Measurements from ENCODE around the gene DNAJC18.
A peak's percentile ranks its signal among the peaks of the same experiment; 100 is the strongest.

DNAJC18 gene

GRCh38 chr5:139406963-139407362 lies 32.4 kb downstream of the DNAJC18 start:
- 0 out of 2 replicates have a peak, but pooled peaks cover 4% of the 10 kb centered on the region for H3K79me2 ChIP-seq (ENCODE audit: insufficient read depth, low read length)
- no peaks in the 10 kb centered on the region for H3K27me3 ChIP-seq (ENCODE audit: insufficient read depth, low read length, poor library complexity)
- no peak for DNase-seq
- H3K4me2 ChIP-seq (ENCODE audit: insufficient read depth, low read length) = no peak overlapping the region
- H3K4me1 ChIP-seq (ENCODE audit: insufficient read depth, low read length) = peaks cover 26% of the 10 kb centered on the region
- no peak for ATAC-seq (ENCODE audit: insufficient read depth, low read depth)
- H3K27ac ChIP-seq (ENCODE audit: low read length) = no peak overlapping the region
- H3K4me3 ChIP-seq (ENCODE audit: low read depth in 1 of 2, low read length in 2 of 2) = no peak overlapping the region
- H4K20me1 ChIP-seq (ENCODE audit: insufficient read depth, low read length) = 0 out of 2 replicates have a peak, but pooled peaks cover 3% of the 10 kb centered on the region
- H2AFZ ChIP-seq (ENCODE audit: low read depth, low read length) = no peak overlapping the region
- no peaks in the 10 kb centered on the region for H3K9me3 ChIP-seq (ENCODE audit: insufficient read depth, low read length, severe bottlenecking)
- no peaks in the 10 kb centered on the region for H3K36me3 ChIP-seq (ENCODE audit: insufficient read depth, low read length)
- H3K9ac ChIP-seq (ENCODE audit: low read depth, low read length) = no peak overlapping the region
- TF ChIP-seq CTCF (IDR thresholded peaks at IDR 0.05; ENCODE audit: borderline replicate concordance, extremely low read depth, low read length, poor library complexity, severe bottlenecking) = no peak
- TF ChIP-seq EZH2 (IDR thresholded peaks at IDR 0.05; ENCODE audit: borderline replicate concordance, low read depth, low read length, severe bottlenecking) = no peak

- Histone ChIP-seq H4K20me1 (ENCODE audit: insufficient read depth, low read length) (0 out of 2 replicates have a peak, but pooled peaks cover 3% of the 10 kb centered on the region), H3K4me3 (ENCODE audit: low read depth in 1 of 2, low read length in 2 of 2) (peak overlapping the region; percentile 5 to 67; a peak in 3 of 4 replicates), H3K9ac (ENCODE audit: low read depth, low read length) (peak overlapping the region; percentile 65), H3K9me3 (ENCODE audit: insufficient read depth, low read length, severe bottlenecking) (no peaks in the 10 kb centered on the region), H3K27me3 (ENCODE audit: insufficient read depth, low read length, poor library complexity) (no peaks in the 10 kb centered on the region), H3K36me3 (ENCODE audit: insufficient read depth, low read length) (no peaks in the 10 kb centered on the region), H3K79me2 (ENCODE audit: insufficient read depth, low read length) (0 out of 2 replicates have a peak, but pooled peaks cover 4% of the 10 kb centered on the region), H3K27ac (ENCODE audit: low read length) (peak overlapping the region; percentile 88), H2AFZ (ENCODE audit: low read depth, low read length) (peak overlapping the region; percentile 81), H3K4me1 (ENCODE audit: insufficient read depth, low read length) (peaks cover 26% of the 10 kb centered on the region), H3K4me2 (ENCODE audit: insufficient read depth, low read length) (peak overlapping the region; percentile 89)
- DNase-seq = peak; percentile 41
- ATAC-seq (ENCODE audit: insufficient read depth, low read depth) = peak; percentile 7; the same call in 2 of the 3 replicates
- TF ChIP-seq CTCF (IDR thresholded peaks at IDR 0.05; ENCODE audit: borderline replicate concordance, extremely low read depth, low read length, poor library complexity, severe bottlenecking) = peak; percentile 36
- TF ChIP-seq EZH2 (IDR thresholded peaks at IDR 0.05; ENCODE audit: borderline replicate concordance, low read depth, low read length, severe bottlenecking) = no peak
These were observed 34.9 kb downstream of the DNAJC18 start for GRCh38 chr5:139404484-139404840.

GRCh38 chr5:139403787-139404483 lies 35.4 kb downstream of the DNAJC18 start, which contains the start of gene SPATA24:
Gene SPATA24, minus strand, starts transcription at chr5:139404089. Its CDS starts 29 bp downstream, at chr5:139404060.
- DNase-seq (peak; percentile 99), ATAC-seq (ENCODE audit: insufficient read depth, low read depth) (peak; percentile 88)
- Histone ChIP-seq H3K9me3 (ENCODE audit: insufficient read depth, low read length, severe bottlenecking) (no peaks in the 10 kb centered on the region), H3K79me2 (ENCODE audit: insufficient read depth, low read length) (0 out of 2 replicates have a peak, but pooled peaks cover 4% of the 10 kb centered on the region), H3K27me3 (ENCODE audit: insufficient read depth, low read length, poor library complexity) (no peaks in the 10 kb centered on the region), H3K4me3 (ENCODE audit: low read depth in 1 of 2, low read length in 2 of 2) (peak within 1 kb of the TSS; percentile 20 to 67; a peak in 3 of 4 replicates), H3K36me3 (ENCODE audit: insufficient read depth, low read length) (no peaks in the 10 kb centered on the region), H3K27ac (ENCODE audit: low read length) (peak within 1 kb of the TSS; percentile 88), H2AFZ (ENCODE audit: low read depth, low read length) (peak within 1 kb of the TSS; percentile 81), H3K9ac (ENCODE audit: low read depth, low read length) (peak within 1 kb of the TSS; percentile 65), H4K20me1 (ENCODE audit: insufficient read depth, low read length) (0 out of 2 replicates have a peak, but pooled peaks cover 3% of the 10 kb centered on the region), H3K4me1 (ENCODE audit: insufficient read depth, low read length) (peaks cover 26% of the 10 kb centered on the region), H3K4me2 (ENCODE audit: insufficient read depth, low read length) (peak within 1 kb of the TSS; percentile 89)
- TF ChIP-seq CTCF (IDR thresholded peaks at IDR 0.05; ENCODE audit: borderline replicate concordance, extremely low read depth, low read length, poor library complexity, severe bottlenecking) (no peak), EZH2 (IDR thresholded peaks at IDR 0.05; ENCODE audit: borderline replicate concordance, low read depth, low read length, severe bottlenecking) (no peak)
